Hepatocyte (in vitro differentiated cells): Measurements from ENCODE around the gene FCHO2.

Experiments used
- EZH2 ChIP-seq: fragments of 200-600 bp; sonication (generic); IDR thresholded peaks from 2 replicates; pipeline ENCODE4 v1.6.1; 2016; ENCODE audit warnings: antibody characterized with exemption, mild to moderate bottlenecking, borderline replicate concordance
- EZH2phosphoT487 ChIP-seq: fragments of 200-600 bp; sonication (generic); IDR thresholded peaks from one replicate; pipeline ENCODE4 v1.6.1; 2018; ENCODE audit warnings: antibody characterized with exemption, mild to moderate bottlenecking, low read depth, moderate library complexity; ENCODE audit not compliant: unreplicated experiment, severe bottlenecking
- TF ChIP-seq, protein P1 (sequence below): fragments of 200-600 bp; sonication (generic); IDR thresholded peaks from 2 replicates; pipeline ENCODE4 v1.5.1; 2016; ENCODE audit warnings: antibody characterized with exemption, mild to moderate bottlenecking; ENCODE audit not compliant: poor library complexity

DNA sequence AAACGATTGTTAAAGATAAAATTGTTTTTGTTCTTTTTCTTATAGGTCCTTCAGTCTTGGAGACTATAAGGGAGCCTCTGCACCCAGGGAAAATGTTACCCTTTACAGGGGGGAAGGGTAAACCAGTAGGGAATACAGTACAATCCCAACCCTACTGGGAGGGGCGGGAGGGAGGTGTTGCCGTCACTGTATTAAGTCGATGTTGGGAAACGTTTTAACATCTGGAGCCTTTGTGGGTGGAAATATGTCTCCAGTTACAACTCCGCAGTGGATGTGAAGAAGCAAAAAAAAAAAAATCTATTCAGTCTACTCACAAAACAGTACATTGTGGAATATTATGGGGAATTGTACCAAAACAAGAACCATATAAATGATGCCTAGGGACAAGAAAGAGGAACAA lies 47.2 kb upstream of the FCHO2 start:
- TF ChIP-seq, protein P1, sequence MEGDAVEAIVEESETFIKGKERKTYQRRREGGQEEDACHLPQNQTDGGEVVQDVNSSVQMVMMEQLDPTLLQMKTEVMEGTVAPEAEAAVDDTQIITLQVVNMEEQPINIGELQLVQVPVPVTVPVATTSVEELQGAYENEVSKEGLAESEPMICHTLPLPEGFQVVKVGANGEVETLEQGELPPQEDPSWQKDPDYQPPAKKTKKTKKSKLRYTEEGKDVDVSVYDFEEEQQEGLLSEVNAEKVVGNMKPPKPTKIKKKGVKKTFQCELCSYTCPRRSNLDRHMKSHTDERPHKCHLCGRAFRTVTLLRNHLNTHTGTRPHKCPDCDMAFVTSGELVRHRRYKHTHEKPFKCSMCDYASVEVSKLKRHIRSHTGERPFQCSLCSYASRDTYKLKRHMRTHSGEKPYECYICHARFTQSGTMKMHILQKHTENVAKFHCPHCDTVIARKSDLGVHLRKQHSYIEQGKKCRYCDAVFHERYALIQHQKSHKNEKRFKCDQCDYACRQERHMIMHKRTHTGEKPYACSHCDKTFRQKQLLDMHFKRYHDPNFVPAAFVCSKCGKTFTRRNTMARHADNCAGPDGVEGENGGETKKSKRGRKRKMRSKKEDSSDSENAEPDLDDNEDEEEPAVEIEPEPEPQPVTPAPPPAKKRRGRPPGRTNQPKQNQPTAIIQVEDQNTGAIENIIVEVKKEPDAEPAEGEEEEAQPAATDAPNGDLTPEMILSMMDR: no peak
- no peak for TF ChIP-seq EZH2
- no peak for TF ChIP-seq EZH2phosphoT487
